ENCODE data around the gene ACAD10. TPM values are rescaled to one million over a fixed set of nuclear protein-coding genes. Genes with fewer than 3 reads are reported as not detected.

ACAD10 gene
- total RNA-seq, 1 donor from 2014 or later, result 29.5 TPM

GRCh38 chr12:111806304-111806703 lies 120.5 kb downstream of the ACAD10 start:
- H3K4me1 Mint-ChIP-seq (ENCODE audit: unreplicated experiment), result no peaks in the 10 kb centered on the region
- no peak for DNase-seq (ENCODE audit: extremely low spot score, unreplicated experiment)
- TF ChIP-seq CTCF (IDR thresholded peaks at IDR 0.05), result no peak
- no peaks in the 10 kb centered on the region for H3K27me3 Mint-ChIP-seq (ENCODE audit: unreplicated experiment)
- no peak overlapping the region for H3K27ac Mint-ChIP-seq (ENCODE audit: unreplicated experiment)
- no peaks in the 10 kb centered on the region for H3K9me3 Mint-ChIP-seq (ENCODE audit: unreplicated experiment)
- H3K36me3 Mint-ChIP-seq (ENCODE audit: unreplicated experiment), result peaks cover 25% of the 10 kb centered on the region
- H3K4me3 Mint-ChIP-seq (ENCODE audit: unreplicated experiment), result no peak overlapping the region

Small RNA genes within 50 kb of the gene (microRNA-seq; reads per million reads assigned to microRNA genes)
- gene MIR6761 (ENCODE audit: unreplicated experiment), result not detected

Other genes starting within 250 kb of the ACAD10 start
- 76.7 and 78.9 TPM in 2 replicates for gene ATXN2, start 86.7 kb upstream of the ACAD10 start, total RNA-seq
- gene BRAP, start 97 bp upstream of the ACAD10 start, total RNA-seq, result 18.9 and 20.8 TPM in 2 replicates
- 68.4 and 69.1 TPM in 2 replicates for gene ALDH2, start 80.9 kb downstream of the ACAD10 start, total RNA-seq
- gene MAPKAPK5, start 156.2 kb downstream of the ACAD10 start, total RNA-seq, result 41.4 and 45.0 TPM in 2 replicates